SK-N-SH treated with all-trans-retinoic acid at 6 μM for 48 hours (cell line): ENCODE results near the gene ADGRG6.

Source experiments
- ARNTL ChIP-seq: fragments of 450-650 bp; formaldehyde crosslinking; IDR thresholded peaks from 2 replicates; pipeline ENCODE4 v1.5.0; 2020; ENCODE audit warnings: low read depth, mild to moderate bottlenecking, moderate library complexity, borderline replicate concordance
- CREB5 ChIP-seq: fragments of 250-450 bp; sonication (Bioruptor Pico); IDR thresholded peaks from 2 replicates; pipeline ENCODE4 v1.5.1; 2020; ENCODE audit warnings: low read depth, mild to moderate bottlenecking, moderate library complexity
- ESRRG ChIP-seq: fragments of 250-450 bp; sonication (Bioruptor Pico); IDR thresholded peaks from 2 replicates; pipeline ENCODE4 v1.6.1; 2021; ENCODE audit warnings: mild to moderate bottlenecking
- PATZ1 ChIP-seq: fragments of 250-450 bp; sonication (Bioruptor Pico); IDR thresholded peaks from 2 replicates; pipeline ENCODE4 v1.8.0; 2020; ENCODE audit warnings: mild to moderate bottlenecking, moderate library complexity, borderline replicate concordance

GRCh38 chr6:142304241-142304640 lies 2.4 kb downstream of the ADGRG6 start:
- TF ChIP-seq ARNTL (CRISPR knock-in tag) (no peak), PATZ1 (CRISPR knock-in tag) (no peak), ESRRG (CRISPR knock-in tag) (no peak), CREB5 (CRISPR knock-in tag) (no peak)
